ENCODE data around the gene RAET1E. TPM values are rescaled to one million over a fixed set of nuclear protein-coding genes. Genes with fewer than 3 reads are reported as not detected.

RAET1E gene
- total and polyA plus RNA-seq, 4 donors = 0.18 to 1.7 (median 0.65) TPM; not detected in 1

DNA sequence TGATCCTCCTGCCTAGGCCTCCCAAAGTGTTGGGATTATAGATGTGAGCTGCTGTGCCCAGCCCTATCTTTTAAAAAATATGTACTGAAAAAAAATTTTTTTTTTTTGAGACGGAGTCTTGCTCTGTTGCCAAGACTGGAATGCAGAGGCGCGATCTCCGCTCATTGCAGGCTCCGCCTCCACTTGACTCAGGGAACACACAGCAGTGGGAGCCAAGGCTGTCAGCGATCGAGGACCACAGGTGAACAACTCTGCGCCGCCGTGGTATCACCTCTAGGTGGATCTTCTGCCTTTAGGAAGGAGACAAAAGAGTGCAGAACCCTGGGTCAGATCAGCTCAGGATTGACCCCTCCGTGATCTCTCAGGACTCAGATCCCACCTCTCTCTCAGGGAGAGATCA, 13.7 kb downstream of the RAET1E start:
- intact Hi-C loops (cut with DNase I) = no loop called here
- no peak overlapping the region for H3K4me3 ChIP-seq (ENCODE audit: low read length in 2 of 2)
- peak in 1 of 2 donors; percentile 69 for DNase-seq
- H3K27ac ChIP-seq (ENCODE audit: low read depth in 1 of 2, low read length in 2 of 2) = no peak overlapping the region
- ATAC-seq (ENCODE audit: low FRiP score) = no peak
- H3K27me3 ChIP-seq (ENCODE audit: control insufficient read depth in 1 of 2, insufficient read depth in 2 of 2, low read length in 1 of 2) = no peaks in the 10 kb centered on the region
- 23 to 25% methylated on average over 11 of the region's 11 CpGs for WGBS, 2 donors
- no peaks in the 10 kb centered on the region for H3K4me1 ChIP-seq (ENCODE audit: control insufficient read depth in 1 of 2, insufficient read depth in 2 of 2, low read length in 2 of 2)
- no peaks in the 10 kb centered on the region for H3K9me3 ChIP-seq (ENCODE audit: control insufficient read depth, low read length)
- no peaks in the 10 kb centered on the region for H3K36me3 ChIP-seq (ENCODE audit: control insufficient read depth in 1 of 2, insufficient read depth in 2 of 2, low read length in 1 of 2)

DNA sequence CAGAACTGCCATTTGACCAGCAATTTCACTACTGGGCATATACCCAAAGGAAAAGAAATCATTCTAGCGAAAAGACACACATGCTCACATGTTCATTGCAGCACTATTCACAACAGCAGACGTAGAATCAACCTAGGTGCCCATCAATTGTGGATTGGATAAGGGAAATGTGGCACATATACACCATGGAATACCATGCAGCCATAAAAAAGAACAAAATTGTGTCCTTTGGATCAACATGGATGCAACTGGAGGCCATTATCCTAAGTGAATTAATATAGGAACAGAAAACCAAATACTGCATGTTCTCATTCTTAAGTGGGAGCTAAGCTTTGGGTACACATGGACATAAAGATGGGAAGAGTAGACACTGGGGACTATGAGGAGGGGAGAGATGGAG, 16.1 kb downstream of the RAET1E start:
- H3K27me3 ChIP-seq (ENCODE audit: control insufficient read depth in 1 of 2, insufficient read depth in 2 of 2, low read length in 1 of 2) = no peaks in the 10 kb centered on the region
- DNase-seq (no peak), ATAC-seq (ENCODE audit: low FRiP score) (no peak)
- H3K27ac ChIP-seq (ENCODE audit: low read depth in 1 of 2, low read length in 2 of 2) = no peak overlapping the region
- H3K9me3 ChIP-seq (ENCODE audit: control insufficient read depth, low read length) = no peaks in the 10 kb centered on the region
- WGBS, 2 donors = 92 to 97% methylated on average over 2 of the region's 2 CpGs
- H3K4me1 ChIP-seq (ENCODE audit: control insufficient read depth in 1 of 2, insufficient read depth in 2 of 2, low read length in 2 of 2) = no peaks in the 10 kb centered on the region
- intact Hi-C loops (cut with DNase I) = no loop called here
- no peaks in the 10 kb centered on the region for H3K36me3 ChIP-seq (ENCODE audit: control insufficient read depth in 1 of 2, insufficient read depth in 2 of 2, low read length in 1 of 2)
- no peak overlapping the region for H3K4me3 ChIP-seq (ENCODE audit: low read length in 2 of 2)

DNA sequence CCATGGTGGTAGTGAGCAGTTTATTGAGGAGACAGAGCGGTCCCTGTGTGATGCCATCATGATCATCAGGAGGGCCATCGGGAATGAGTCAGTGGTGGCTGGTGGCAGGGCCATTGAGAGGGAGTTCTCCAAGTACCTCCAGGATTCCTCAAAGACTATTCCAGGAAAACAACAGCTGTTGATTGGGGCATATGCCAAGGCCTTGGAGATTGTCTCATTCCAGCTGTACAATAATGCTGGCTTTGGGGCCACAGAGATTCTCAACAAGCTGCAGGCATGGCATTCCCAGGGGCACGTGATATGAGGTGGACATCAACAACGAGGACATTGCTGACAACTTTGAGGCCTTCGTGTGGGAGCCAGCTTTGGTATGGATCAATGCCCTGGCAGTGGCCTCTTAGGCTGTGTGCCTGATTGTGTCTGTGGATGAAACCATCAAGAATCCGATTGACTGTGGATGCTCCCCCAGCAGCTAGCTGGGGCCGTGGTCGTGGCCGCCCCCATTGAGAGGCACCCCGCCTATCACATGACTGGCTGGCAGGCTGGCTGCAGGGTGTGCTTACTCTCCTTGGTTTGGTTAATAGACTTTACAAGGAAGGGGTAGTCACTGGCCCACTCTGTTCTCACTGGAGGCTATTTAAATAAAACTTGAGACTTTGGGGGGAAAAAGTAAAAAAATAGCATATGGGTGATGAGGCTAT, 16.7 kb downstream of the RAET1E start:
- Histone ChIP-seq H3K27ac (ENCODE audit: low read depth in 1 of 2, low read length in 2 of 2) (no peak overlapping the region), H3K4me3 (ENCODE audit: low read length in 2 of 2) (no peak overlapping the region), H3K36me3 (ENCODE audit: control insufficient read depth in 1 of 2, insufficient read depth in 2 of 2, low read length in 1 of 2) (no peaks in the 10 kb centered on the region), H3K27me3 (ENCODE audit: control insufficient read depth in 1 of 2, insufficient read depth in 2 of 2, low read length in 1 of 2) (no peaks in the 10 kb centered on the region), H3K9me3 (ENCODE audit: control insufficient read depth, low read length) (no peaks in the 10 kb centered on the region), H3K4me1 (ENCODE audit: control insufficient read depth in 1 of 2, insufficient read depth in 2 of 2, low read length in 2 of 2) (no peaks in the 10 kb centered on the region)
- intact Hi-C loops (cut with DNase I) = no loop called here
- DNase-seq (no peak), ATAC-seq (ENCODE audit: low FRiP score) (no peak)
- WGBS, 2 donors = 85 to 92% methylated on average over 10 of the region's 10 CpGs

DNA sequence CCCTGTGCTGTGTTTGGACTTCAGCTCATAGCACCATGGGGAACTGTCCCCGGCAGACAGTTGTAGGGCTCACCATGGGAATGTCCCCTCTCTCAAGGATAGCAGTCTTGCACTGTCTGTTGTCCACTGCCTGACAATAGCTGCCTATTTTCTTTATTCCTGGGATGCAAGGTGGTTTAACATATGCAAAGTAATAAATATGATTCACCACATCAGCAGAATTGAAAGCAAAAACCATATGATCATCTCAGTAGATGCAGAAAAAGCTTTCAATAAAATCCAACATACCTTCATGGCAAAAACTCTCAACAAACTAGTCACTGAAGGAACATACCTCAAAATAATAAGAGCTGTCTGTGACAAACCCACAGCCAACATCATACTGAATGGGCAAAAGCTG, 20.3 kb downstream of the RAET1E start:
- Histone ChIP-seq H3K27ac (ENCODE audit: low read depth in 1 of 2, low read length in 2 of 2) (no peak overlapping the region), H3K27me3 (ENCODE audit: control insufficient read depth in 1 of 2, insufficient read depth in 2 of 2, low read length in 1 of 2) (no peaks in the 10 kb centered on the region), H3K9me3 (ENCODE audit: control insufficient read depth, low read length) (no peaks in the 10 kb centered on the region), H3K36me3 (ENCODE audit: control insufficient read depth in 1 of 2, insufficient read depth in 2 of 2, low read length in 1 of 2) (no peaks in the 10 kb centered on the region), H3K4me3 (ENCODE audit: low read length in 2 of 2) (no peak overlapping the region), H3K4me1 (ENCODE audit: control insufficient read depth in 1 of 2, insufficient read depth in 2 of 2, low read length in 2 of 2) (no peaks in the 10 kb centered on the region)
- intact Hi-C loops (cut with DNase I) = no loop called here
- DNase-seq (no peak), ATAC-seq (ENCODE audit: low FRiP score) (no peak)
- 83 to 95% methylated on average over 1 of the region's 1 CpG for WGBS, 2 donors

DNA sequence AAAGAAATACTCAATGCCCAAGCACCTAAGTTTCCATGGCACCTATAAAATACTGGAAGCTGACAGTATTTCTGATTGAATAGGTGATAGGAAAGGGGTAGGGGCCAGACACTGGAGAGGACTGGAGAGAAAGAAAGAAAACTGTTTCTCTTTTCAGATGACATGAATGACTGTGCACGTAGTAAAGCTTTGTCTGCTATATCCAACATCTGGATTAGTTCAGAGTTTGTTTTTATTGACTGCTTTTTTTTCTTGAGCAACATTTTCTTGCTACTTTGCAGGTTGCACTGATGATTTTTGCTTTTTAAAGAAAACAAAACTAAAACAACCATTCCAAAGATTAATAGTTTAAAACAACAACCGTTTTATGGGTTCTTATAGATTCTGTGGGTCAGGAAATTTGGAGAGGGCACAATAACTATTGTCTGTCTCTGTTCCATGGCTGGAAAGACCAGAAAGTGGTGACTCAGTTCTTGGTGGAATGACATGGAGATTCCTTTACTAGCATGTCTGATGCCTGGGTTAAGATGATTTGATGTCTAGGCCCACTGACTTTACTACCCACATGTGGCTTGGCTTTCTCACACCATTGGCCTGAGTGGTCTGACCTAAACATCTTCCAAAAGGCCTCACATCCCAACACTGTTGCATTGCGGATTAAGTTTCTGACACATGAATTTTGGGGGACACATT, 21.5 kb downstream of the RAET1E start:
- DNase-seq = no peak
- Histone ChIP-seq H3K27ac (ENCODE audit: low read depth in 1 of 2, low read length in 2 of 2) (no peak overlapping the region), H3K9me3 (ENCODE audit: control insufficient read depth, low read length) (no peaks in the 10 kb centered on the region), H3K4me3 (ENCODE audit: low read length in 2 of 2) (no peak overlapping the region), H3K4me1 (ENCODE audit: control insufficient read depth in 1 of 2, insufficient read depth in 2 of 2, low read length in 2 of 2) (no peaks in the 10 kb centered on the region), H3K36me3 (ENCODE audit: control insufficient read depth in 1 of 2, insufficient read depth in 2 of 2, low read length in 1 of 2) (no peaks in the 10 kb centered on the region), H3K27me3 (ENCODE audit: control insufficient read depth in 1 of 2, insufficient read depth in 2 of 2, low read length in 1 of 2) (no peaks in the 10 kb centered on the region)
- intact Hi-C loops (cut with DNase I) = no loop called here
- WGBS, 2 donors = 81 to 89% methylated on average over 3 of the region's 3 CpGs
- ATAC-seq (ENCODE audit: low FRiP score) = no peak

DNA sequence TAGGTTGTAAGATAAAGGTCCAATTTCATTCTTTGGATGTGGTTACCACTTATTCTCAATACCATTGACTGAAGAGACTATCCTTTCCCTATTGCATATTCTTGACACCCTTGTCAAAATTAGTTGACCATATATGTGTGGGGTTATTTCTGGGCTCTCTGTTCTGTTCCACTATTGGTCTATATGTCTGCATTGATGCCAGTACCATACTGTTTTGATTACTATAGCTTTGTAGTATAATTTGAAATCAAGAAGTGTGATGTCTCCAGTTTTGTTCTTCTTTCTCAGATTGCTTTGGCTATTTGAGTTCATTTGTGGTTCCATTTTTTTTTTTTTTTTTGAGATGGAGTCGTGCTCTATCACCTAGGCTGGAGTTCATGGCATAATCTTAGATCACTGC, 25.7 kb downstream of the RAET1E start:
- intact Hi-C loops (cut with DNase I) = no loop called here
- Histone ChIP-seq H3K4me3 (ENCODE audit: low read length in 2 of 2) (no peak overlapping the region), H3K27ac (ENCODE audit: low read depth in 1 of 2, low read length in 2 of 2) (no peak overlapping the region), H3K27me3 (ENCODE audit: control insufficient read depth in 1 of 2, insufficient read depth in 2 of 2, low read length in 1 of 2) (no peaks in the 10 kb centered on the region), H3K36me3 (ENCODE audit: control insufficient read depth in 1 of 2, insufficient read depth in 2 of 2, low read length in 1 of 2) (no peaks in the 10 kb centered on the region), H3K4me1 (ENCODE audit: control insufficient read depth in 1 of 2, insufficient read depth in 2 of 2, low read length in 2 of 2) (no peaks in the 10 kb centered on the region), H3K9me3 (ENCODE audit: control insufficient read depth, low read length) (no peaks in the 10 kb centered on the region)
- DNase-seq = no peak
- 91 to 100% methylated on average over 1 of the region's 1 CpG for WGBS, 2 donors
- no peak for ATAC-seq (ENCODE audit: low FRiP score)

DNA sequence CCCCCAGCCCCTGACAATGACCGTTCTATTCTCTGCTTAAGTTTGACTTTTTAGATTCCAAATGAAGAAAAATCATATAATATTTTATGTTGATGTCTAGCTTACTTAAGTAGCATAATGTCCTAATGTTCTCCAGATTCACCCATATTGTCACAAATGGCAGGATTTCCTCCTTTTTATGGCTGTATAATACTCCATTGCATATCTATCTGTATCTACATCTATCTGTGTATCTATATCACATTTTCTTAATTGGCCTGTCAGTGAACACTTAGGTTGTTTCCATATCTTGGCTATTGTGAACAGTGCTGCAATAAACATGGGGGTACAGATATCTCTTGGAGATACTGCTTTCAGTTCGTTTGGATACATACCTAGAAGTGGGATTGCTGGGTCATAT, 26.7 kb downstream of the RAET1E start:
- DNase-seq = no peak
- Histone ChIP-seq H3K36me3 (ENCODE audit: control insufficient read depth in 1 of 2, insufficient read depth in 2 of 2, low read length in 1 of 2) (no peaks in the 10 kb centered on the region), H3K27me3 (ENCODE audit: control insufficient read depth in 1 of 2, insufficient read depth in 2 of 2, low read length in 1 of 2) (no peaks in the 10 kb centered on the region), H3K4me3 (ENCODE audit: low read length in 2 of 2) (no peak overlapping the region), H3K9me3 (ENCODE audit: control insufficient read depth, low read length) (no peaks in the 10 kb centered on the region), H3K27ac (ENCODE audit: low read depth in 1 of 2, low read length in 2 of 2) (no peak overlapping the region), H3K4me1 (ENCODE audit: control insufficient read depth in 1 of 2, insufficient read depth in 2 of 2, low read length in 2 of 2) (no peaks in the 10 kb centered on the region)
- ATAC-seq (ENCODE audit: low FRiP score) = no peak
- 86 to 92% methylated on average over 2 of the region's 2 CpGs for WGBS, 2 donors
- intact Hi-C loops (cut with DNase I) = no loop called here

DNA sequence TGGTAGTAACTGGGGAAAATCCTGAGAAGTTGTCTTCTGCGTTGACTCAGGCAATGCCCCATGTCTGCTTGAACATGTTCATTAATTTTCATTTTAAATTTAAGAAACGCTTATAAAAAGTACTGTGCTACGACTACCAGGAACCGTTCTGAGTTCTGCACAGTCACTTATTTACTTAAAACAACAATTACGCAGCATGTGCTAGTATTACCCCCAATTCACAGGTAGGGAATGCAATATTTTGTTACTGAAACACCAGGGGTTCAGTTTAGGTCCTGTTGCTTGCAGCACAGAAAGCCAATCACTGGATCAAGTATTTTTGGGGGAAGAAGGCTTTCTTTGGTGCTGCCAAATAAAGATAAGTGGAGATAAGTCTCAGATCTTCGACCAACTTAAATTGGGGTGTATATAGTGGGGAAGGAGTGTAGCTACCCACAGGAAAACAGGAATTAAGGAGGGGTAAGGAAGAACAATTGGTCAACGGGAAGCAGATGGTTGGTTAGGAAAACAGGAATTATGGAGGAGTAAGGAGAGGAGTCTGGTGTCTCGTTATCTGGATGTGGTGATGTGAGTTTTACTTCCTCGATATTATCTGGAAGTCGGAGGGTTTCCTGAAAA, 28.5 kb downstream of the RAET1E start:
- Histone ChIP-seq H3K36me3 (ENCODE audit: control insufficient read depth in 1 of 2, insufficient read depth in 2 of 2, low read length in 1 of 2) (no peaks in the 10 kb centered on the region), H3K27ac (ENCODE audit: low read depth in 1 of 2, low read length in 2 of 2) (no peak overlapping the region)
- 85 to 86% methylated on average over 10 of the region's 10 CpGs for WGBS, 2 donors

More for the DNA sequence above, 28.5 kb downstream of the RAET1E start:
- ATAC-seq (ENCODE audit: low FRiP score) = no peak
- no peak for DNase-seq
- Histone ChIP-seq H3K9me3 (ENCODE audit: control insufficient read depth, low read length) (no peaks in the 10 kb centered on the region), H3K27me3 (ENCODE audit: control insufficient read depth in 1 of 2, insufficient read depth in 2 of 2, low read length in 1 of 2) (no peaks in the 10 kb centered on the region), H3K4me1 (ENCODE audit: control insufficient read depth in 1 of 2, insufficient read depth in 2 of 2, low read length in 2 of 2) (no peaks in the 10 kb centered on the region), H3K4me3 (ENCODE audit: low read length in 2 of 2) (no peak overlapping the region)
- intact Hi-C loops (cut with DNase I) = loop anchor here (5.0 to 10.0 kb wide), 2 partner anchors 37 to 125 kb away; partner anchors contain the start of genes NUP43 (in 1 of the 2) and PCMT1 (in 1 of the 2)

Data from aorta (tissue), 5 donors.